DMS 273 (cell line): ENCODE data around the gene CAMK1G.

Source experiments
- DNase-seq: peaks from one replicate; lab custom pipeline; 2025; ENCODE audit not compliant: unreplicated experiment; lab: John Stamatoyannopoulos, UW

Gene CAMK1G

DNA sequence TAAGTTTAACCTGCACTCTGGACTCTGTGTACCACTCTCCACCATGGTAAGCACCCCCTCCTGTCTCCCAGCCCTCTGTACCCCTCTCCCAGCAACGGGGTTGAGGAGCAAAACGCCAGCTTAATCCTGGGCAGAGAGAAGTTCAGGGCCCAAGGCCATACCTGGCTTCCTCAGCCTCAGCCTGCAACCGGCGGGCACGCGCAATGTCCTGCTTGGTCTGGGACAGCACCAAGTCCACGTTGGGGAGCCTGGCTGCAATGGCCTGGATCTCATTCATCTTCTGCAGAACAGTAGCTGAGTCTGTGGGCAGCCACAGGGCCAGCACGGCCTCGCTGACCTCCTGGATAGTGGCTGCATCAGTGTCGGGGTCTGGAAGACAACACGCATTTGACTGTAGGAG, 34.8 kb downstream of the CAMK1G start:
- no peak for DNase-seq

- no peak for DNase-seq
These were observed 35.4 kb downstream of the CAMK1G start for GRCh38 chr1:209618756-209619420.

DNA sequence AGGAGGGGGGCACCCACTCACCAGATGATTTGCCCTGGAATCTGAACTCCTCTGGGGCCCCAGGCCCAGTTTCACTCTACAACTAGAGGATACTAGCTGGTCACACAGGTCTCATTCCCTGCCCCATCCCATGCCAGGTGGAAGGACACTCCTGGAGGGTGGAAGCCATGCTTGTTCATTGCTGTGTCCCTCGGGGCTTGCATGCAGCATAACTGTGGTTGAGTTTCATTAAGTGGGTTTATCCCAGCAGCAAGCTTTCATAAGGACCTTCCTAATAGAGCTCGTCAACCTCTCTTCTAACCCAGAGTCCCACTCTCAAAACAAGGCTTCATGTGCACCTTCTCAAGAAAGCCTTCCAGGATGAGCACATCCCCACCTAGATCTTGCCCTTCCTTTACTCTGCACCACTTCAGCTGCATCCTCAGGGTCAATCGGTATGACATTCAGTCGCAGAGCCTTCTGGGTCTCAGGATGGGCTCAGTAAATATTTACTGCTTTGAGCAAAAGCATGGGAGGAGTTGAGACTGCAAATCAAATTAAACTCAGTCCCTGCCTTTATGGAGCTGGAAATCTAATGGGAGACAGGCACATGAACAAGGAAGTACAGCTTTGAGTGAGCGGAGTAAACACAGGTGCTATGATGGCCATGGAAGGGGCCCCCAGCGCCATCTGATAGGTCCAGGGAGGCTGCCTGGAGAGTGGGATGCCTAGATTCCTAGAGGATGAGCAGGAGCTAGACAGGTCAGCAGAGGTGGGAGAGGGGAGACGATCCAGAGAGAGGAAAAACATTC, 36.4 kb downstream of the CAMK1G start:
- DNase-seq: no peak

- peak; percentile 25 for DNase-seq
These were observed 37.0 kb downstream of the CAMK1G start for GRCh38 chr1:209620487-209620884.

GRCh38 chr1:209621286-209621685, 37.8 kb downstream of the CAMK1G start:
- peak; percentile 6 for DNase-seq

DNA sequence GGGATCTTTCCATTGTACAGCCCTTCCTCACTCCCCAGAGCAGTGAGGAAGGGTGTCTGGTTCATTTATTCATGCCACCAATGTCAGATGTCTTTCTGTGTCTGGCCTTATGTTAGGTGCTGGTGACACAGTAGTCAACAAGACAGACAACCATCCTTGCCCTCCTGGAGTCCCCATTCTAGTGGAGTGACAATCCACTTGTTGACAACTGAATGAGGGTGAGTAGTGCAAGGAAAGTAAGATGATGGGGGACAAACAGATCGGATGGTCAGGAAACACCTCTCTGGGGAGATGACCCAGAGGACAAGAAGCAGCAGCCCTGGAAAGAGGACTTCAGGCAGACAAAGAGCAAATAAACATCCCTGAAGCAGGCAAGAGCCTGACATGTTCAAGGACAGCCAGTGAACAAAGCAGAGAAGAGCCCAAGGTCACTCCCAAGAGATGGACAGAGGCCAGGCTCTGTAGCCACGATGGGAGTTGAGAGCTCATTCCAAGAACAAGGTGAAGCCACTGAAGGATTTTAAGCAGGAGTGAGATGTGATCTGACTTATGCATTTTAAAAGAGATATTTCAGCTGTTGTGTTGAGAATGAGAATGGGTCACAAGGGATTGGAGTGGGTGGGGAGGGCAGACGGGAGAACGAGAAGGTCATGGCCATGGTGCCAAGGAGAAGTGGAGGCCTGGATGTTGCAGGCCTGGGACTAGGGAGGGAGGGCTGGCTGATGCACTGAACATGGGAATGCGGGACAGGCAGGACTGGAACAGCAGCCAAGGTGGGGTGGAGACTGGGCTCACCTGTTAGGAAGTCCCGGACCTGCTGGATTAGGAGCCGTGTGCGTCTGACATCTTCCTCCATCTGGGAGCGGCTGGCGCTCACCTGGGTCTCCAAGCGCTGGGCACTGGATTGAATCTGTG, 38.5 kb downstream of the CAMK1G start:
- DNase-seq: no peak

- peak; percentile 37 for DNase-seq
These were observed 39.6 kb downstream of the CAMK1G start for GRCh38 chr1:209622841-209623829.

- DNase-seq: no peak
These were observed 41.3 kb downstream of the CAMK1G start for GRCh38 chr1:209624558-209625549.

GRCh38 chr1:209625791-209626285, 42.3 kb downstream of the CAMK1G start:
- peak; percentile 53 for DNase-seq

- DNase-seq: no peak
These were observed 43.0 kb downstream of the CAMK1G start for GRCh38 chr1:209626346-209627026.

GRCh38 chr1:209627027-209627731, 43.7 kb downstream of the CAMK1G start:
- peak; percentile 41 for DNase-seq

DNA sequence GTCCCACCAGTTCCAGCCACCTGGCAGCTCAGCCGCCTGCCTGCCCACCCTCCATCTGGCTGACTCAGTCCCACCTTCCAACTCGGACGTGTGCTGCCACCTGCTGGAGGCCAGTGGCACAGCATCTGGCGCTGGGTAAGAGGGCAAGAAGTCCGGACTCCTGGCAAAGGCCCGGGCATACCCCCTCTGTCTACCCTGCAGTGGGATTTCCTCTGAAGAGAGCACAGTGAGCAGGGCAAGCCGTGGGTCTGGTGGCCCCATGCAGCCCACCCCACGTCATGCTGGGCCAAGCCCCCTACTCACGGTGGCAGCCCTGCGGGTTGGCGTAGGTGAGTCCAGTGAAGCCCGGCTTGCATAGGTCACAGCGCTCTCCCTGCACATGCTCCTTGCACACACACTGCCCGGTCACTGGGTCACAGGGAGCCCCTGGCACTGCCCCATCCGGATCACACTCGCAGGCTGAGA, 44.2 kb downstream of the CAMK1G start:
- DNase-seq: peak; percentile 94

GRCh38 chr1:209628618-209629299, 45.2 kb downstream of the CAMK1G start:
- DNase-seq: no peak

DNA sequence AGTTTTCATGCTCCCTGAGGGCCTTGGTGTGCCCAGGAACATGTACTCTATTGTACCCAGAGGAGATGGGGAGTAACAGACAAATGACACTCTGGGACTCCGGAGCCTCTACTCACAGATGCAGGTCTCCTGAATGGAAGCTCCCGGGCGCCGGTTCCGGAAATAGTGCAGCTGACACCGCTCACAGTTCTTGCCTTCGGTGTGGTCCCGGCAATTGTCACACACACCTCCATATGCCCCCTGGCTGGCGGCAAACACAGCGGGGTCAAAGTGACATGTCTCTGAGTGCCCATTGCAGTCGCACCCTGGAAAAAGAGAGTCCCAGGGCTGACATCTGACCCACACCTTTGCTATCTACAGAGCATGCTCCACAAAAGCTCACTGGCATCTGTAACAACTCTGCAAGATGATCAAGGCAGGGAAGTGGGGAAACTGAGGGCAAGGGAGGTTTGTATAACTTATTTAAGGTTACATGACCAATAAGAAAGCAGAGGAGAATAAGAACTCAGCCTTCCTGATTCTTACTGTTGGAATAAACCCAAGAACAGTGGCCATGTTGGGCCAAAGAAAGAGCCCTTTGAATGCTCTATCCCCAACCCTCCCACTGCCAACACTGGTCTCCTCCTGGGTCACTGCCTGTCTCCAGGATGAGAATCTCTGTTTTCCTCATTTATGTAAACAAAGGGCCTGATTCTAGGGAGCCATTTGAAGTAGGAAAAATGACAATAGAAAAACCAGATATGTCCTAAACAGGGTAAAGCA, 46.3 kb downstream of the CAMK1G start:
- no peak for DNase-seq

GRCh38 chr1:209630383-209631225, 47.1 kb downstream of the CAMK1G start:
- DNase-seq: no peak
